Measurements from ENCODE around the gene FREM1.

The FREM1 gene

DNA sequence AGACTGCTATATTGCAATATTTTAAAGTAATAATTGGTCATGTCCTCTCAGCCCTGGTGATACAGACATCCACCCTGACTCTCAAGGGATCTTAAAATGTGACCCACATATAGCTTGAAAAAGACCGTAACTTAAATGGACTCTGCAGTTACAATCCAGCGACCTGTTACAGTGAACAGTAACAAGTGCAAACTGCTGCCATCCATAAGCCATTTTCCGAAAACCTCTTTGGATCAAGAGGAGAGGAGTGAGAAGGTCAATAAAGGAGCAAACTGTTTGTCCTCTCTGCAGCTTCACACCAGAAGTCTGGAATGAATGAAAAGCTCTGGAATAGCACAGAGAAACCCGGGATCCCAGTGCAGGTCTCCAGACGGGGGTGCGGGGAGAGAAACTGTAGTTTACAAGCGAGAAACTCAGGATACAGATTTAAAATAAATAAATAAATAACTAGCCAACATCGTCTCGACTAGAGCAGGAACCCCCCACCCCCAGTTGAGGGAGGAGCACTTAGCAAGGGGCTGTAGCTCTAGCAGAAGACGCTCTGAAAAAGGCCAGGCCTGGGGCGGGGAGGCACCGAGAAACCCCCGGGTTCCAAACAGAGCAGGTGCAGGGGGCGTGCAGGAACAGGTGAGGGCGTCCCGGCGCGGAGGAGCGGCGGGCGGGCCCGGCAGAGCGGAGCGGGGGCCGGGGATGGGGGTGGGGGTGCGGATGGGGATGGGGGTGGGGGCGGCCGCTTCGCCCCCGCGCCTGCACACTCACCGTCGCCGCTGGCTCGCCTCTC, 217.6 kb downstream of the FREM1 start:
- TF ChIP-seq TEAD4 (IDR thresholded peaks at IDR 0.05) (no peak), FOXM1 (IDR thresholded peaks at IDR 0.05; ENCODE audit: borderline replicate concordance, low read depth) (no peak), ZBTB7A (IDR thresholded peaks at IDR 0.05; ENCODE audit: low read depth) (no peak), YY1 (IDR thresholded peaks at IDR 0.05; ENCODE audit: low read depth) (no peak), CEBPB (IDR thresholded peaks at IDR 0.05) (no peak), TAF1 (IDR thresholded peaks at IDR 0.05; ENCODE audit: low read depth) (no peak), EGR1 (IDR thresholded peaks at IDR 0.05) (no peak), CREB1 (IDR thresholded peaks at IDR 0.05; ENCODE audit: low read depth) (no peak), NFIC (IDR thresholded peaks at IDR 0.05) (no peak), EP300 (IDR thresholded peaks at IDR 0.05; ENCODE audit: borderline replicate concordance) (no peak), TCF12 (IDR thresholded peaks at IDR 0.05; ENCODE audit: low read depth) (no peak), RAD21 (IDR thresholded peaks at IDR 0.05; ENCODE audit: low read depth) (no peak), MAX (IDR thresholded peaks at IDR 0.05) (no peak)
- TF ChIP-seq, protein P1, sequence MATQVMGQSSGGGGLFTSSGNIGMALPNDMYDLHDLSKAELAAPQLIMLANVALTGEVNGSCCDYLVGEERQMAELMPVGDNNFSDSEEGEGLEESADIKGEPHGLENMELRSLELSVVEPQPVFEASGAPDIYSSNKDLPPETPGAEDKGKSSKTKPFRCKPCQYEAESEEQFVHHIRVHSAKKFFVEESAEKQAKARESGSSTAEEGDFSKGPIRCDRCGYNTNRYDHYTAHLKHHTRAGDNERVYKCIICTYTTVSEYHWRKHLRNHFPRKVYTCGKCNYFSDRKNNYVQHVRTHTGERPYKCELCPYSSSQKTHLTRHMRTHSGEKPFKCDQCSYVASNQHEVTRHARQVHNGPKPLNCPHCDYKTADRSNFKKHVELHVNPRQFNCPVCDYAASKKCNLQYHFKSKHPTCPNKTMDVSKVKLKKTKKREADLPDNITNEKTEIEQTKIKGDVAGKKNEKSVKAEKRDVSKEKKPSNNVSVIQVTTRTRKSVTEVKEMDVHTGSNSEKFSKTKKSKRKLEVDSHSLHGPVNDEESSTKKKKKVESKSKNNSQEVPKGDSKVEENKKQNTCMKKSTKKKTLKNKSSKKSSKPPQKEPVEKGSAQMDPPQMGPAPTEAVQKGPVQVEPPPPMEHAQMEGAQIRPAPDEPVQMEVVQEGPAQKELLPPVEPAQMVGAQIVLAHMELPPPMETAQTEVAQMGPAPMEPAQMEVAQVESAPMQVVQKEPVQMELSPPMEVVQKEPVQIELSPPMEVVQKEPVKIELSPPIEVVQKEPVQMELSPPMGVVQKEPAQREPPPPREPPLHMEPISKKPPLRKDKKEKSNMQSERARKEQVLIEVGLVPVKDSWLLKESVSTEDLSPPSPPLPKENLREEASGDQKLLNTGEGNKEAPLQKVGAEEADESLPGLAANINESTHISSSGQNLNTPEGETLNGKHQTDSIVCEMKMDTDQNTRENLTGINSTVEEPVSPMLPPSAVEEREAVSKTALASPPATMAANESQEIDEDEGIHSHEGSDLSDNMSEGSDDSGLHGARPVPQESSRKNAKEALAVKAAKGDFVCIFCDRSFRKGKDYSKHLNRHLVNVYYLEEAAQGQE (IDR thresholded peaks at IDR 0.05; ENCODE audit: low read depth) = no peak
- TF ChIP-seq, protein P2, sequence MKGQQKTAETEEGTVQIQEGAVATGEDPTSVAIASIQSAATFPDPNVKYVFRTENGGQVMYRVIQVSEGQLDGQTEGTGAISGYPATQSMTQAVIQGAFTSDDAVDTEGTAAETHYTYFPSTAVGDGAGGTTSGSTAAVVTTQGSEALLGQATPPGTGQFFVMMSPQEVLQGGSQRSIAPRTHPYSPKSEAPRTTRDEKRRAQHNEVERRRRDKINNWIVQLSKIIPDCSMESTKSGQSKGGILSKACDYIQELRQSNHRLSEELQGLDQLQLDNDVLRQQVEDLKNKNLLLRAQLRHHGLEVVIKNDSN (IDR thresholded peaks at IDR 0.05) = no peak

DNA sequence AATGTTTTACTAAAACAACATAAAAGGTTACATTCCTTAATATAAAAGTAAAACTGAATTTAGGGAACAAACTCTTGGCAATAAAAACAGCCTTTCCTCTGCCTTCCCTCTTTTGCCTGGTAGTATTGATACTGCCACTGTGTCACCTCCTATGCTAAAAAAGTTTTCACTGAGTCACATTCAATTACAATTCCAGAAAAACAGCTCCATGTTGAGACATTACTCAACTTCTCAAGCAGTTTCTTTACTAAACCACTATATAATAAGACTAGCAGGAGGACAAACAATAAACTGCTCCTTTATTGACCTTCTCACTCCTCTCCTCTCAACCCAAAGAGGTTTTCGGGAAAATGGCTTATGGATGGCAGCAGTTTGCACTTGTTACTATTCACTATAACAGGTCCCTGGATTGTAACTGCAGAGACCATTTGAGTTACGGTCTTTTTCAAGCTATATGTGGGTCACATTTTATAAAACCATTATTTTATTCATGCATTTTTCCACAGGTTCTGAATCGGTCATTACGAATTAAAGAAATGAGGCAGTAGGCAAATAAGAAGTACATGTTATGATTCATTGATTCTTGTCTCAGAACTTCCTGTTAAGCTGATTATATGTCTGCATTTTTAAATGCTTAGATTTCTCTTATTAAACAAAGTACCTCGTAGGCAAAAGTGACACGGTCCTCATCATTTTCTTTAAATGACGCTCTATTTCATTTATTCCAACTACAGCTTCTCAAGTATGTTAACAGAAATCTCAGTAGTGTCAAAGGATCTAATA, 219.1 kb downstream of the FREM1 start:
- TF ChIP-seq RAD21 (IDR thresholded peaks at IDR 0.05; ENCODE audit: low read depth) (no peak), EGR1 (IDR thresholded peaks at IDR 0.05) (no peak), NFIC (IDR thresholded peaks at IDR 0.05) (no peak), CREB1 (IDR thresholded peaks at IDR 0.05; ENCODE audit: low read depth) (no peak), TAF1 (IDR thresholded peaks at IDR 0.05; ENCODE audit: low read depth) (no peak), TEAD4 (IDR thresholded peaks at IDR 0.05) (no peak), TCF12 (IDR thresholded peaks at IDR 0.05; ENCODE audit: low read depth) (no peak), FOXM1 (IDR thresholded peaks at IDR 0.05; ENCODE audit: borderline replicate concordance, low read depth) (no peak)
- TF ChIP-seq, protein P1 (IDR thresholded peaks at IDR 0.05; ENCODE audit: low read depth) = no peak

DNA sequence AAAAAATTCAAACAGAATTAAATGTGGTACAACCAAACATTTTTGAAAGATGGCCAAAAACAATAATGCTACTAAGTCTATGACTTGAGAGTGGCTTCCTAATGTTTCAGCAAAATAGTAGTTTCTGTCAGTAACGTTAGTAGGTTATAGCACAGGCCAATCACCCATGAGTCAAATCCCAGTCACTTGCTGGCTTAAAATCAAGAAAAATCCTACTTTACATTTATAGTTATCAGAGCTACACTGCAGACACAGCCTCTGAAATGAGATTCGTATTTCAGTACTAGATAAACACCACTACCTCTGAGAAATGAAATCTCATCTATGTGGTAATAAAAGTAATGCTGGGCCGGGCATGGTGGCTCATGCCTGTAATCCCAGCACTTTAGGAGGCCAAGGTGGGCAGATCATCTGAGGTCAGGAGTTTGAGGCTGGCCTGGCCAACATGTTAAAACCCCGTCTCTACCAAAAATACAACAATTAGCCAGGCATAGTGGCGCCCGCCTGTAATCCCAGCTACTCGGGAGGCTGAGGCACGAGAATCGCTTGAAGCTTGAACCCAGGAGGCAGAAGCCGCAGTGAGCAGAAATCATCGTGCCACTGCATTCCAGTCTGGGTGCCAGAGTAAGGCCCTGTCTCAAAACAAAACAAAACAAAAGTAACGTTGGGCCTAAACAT, 223.0 kb downstream of the FREM1 start:
- TF ChIP-seq CEBPB (IDR thresholded peaks at IDR 0.05) = no peak
- no peak for TF ChIP-seq TEAD4 (IDR thresholded peaks at IDR 0.05)
- no peak for TF ChIP-seq RAD21 (IDR thresholded peaks at IDR 0.05; ENCODE audit: low read depth)
- no peak for TF ChIP-seq TCF12 (IDR thresholded peaks at IDR 0.05; ENCODE audit: low read depth)
- TF ChIP-seq, protein P1 (IDR thresholded peaks at IDR 0.05; ENCODE audit: low read depth) = no peak
- no peak for TF ChIP-seq EGR1 (IDR thresholded peaks at IDR 0.05)
- no peak for TF ChIP-seq YY1 (IDR thresholded peaks at IDR 0.05; ENCODE audit: low read depth)
- no peak for TF ChIP-seq EP300 (IDR thresholded peaks at IDR 0.05; ENCODE audit: borderline replicate concordance)
- no peak for TF ChIP-seq TAF1 (IDR thresholded peaks at IDR 0.05; ENCODE audit: low read depth)
- TF ChIP-seq MAX (IDR thresholded peaks at IDR 0.05) = no peak
- TF ChIP-seq CREB1 (IDR thresholded peaks at IDR 0.05; ENCODE audit: low read depth) = no peak
- TF ChIP-seq NFIC (IDR thresholded peaks at IDR 0.05) = no peak
- no peak for TF ChIP-seq ZBTB7A (IDR thresholded peaks at IDR 0.05; ENCODE audit: low read depth)
- TF ChIP-seq, protein P2 (IDR thresholded peaks at IDR 0.05) = no peak
- no peak for TF ChIP-seq FOXM1 (IDR thresholded peaks at IDR 0.05; ENCODE audit: borderline replicate concordance, low read depth)

Data from Ishikawa (cell line).